Femur (tissue), 1 donor: ENCODE data around the gene PAK1.

Source experiments
- DNase-seq: peaks from one replicate; pipeline ENCODE4 v3.0.0-alpha.2; 2017

PAK1 gene

GRCh38 chr11:77353131-77353530 is 120.8 kb downstream of the PAK1 start:
- no peak for DNase-seq

GRCh38 chr11:77351281-77351886 is 122.5 kb downstream of the PAK1 start:
- no peak for DNase-seq

GRCh38 chr11:77347948-77348347 is 125.9 kb downstream of the PAK1 start:
- no peak for DNase-seq

GRCh38 chr11:77346906-77347603 is 126.8 kb downstream of the PAK1 start:
- no peak for DNase-seq

GRCh38 chr11:77345621-77346020 is 128.3 kb downstream of the PAK1 start:
- DNase-seq, result no peak

GRCh38 chr11:77340501-77340900 is 133.4 kb downstream of the PAK1 start:
- no peak for DNase-seq

GRCh38 chr11:77332259-77332658 is 141.6 kb downstream of the PAK1 start:
- DNase-seq, result no peak

GRCh38 chr11:77325159-77325558 is 148.7 kb downstream of the PAK1 start:
- DNase-seq, result no peak

GRCh38 chr11:77324508-77324907 is 149.4 kb downstream of the PAK1 start:
- no peak for DNase-seq

GRCh38 chr11:77322926-77323590 is 150.8 kb downstream of the PAK1 start:
- no peak for DNase-seq

- no peak for DNase-seq
Measured at GRCh38 chr11:77322506-77322905, 151.4 kb downstream of the PAK1 start.

GRCh38 chr11:77320351-77320750 is 153.5 kb downstream of the PAK1 start:
- DNase-seq, result no peak

GRCh38 chr11:77318600-77318999 is 155.3 kb downstream of the PAK1 start:
- DNase-seq, result no peak

- DNase-seq, result no peak
Measured at GRCh38 chr11:77316733-77317342, 157.1 kb downstream of the PAK1 start.

- DNase-seq, result no peak
Measured at GRCh38 chr11:77312107-77312506, 161.8 kb downstream of the PAK1 start.

- no peak for DNase-seq
Measured at GRCh38 chr11:77311701-77312100, 162.2 kb downstream of the PAK1 start.

- DNase-seq, result no peak
Measured at GRCh38 chr11:77310721-77311120, 163.2 kb downstream of the PAK1 start.

GRCh38 chr11:77309401-77310085 is 164.4 kb downstream of the PAK1 start:
- no peak for DNase-seq

- no peak for DNase-seq
Measured at GRCh38 chr11:77308838-77309237, 165.1 kb downstream of the PAK1 start.

- no peak for DNase-seq
Measured at GRCh38 chr11:77303328-77303727, 170.6 kb downstream of the PAK1 start.

GRCh38 chr11:77302752-77303151 is 171.1 kb downstream of the PAK1 start:
- DNase-seq, result no peak

- DNase-seq, result no peak
Measured at GRCh38 chr11:77301510-77301909, 172.4 kb downstream of the PAK1 start, which contains the start of gene GDPD4. Gene GDPD4 (minus strand): TSS chr11:77301686. CDS start chr11:77285137, 16,549 bp downstream.

GRCh38 chr11:77300695-77301094 is 173.2 kb downstream of the PAK1 start:
- no peak for DNase-seq
